Left lung (tissue), 10 donors: Measurements from ENCODE around the gene PSMB4. TPM values are rescaled to one million over a fixed set of nuclear protein-coding genes. Genes with fewer than 3 reads are reported as not detected.
"Not testable (repeated sequence)": the region's sequence is repeated elsewhere in the genome, so short reads cannot be mapped to it uniquely, and the experiment has no call there.

Experiments
- ATAC-seq: fragments of 200-7000 bp; cut with Tn5 transposase; one replicate; pipeline ENCODE4 v1.9.1; 2020; ENCODE audit warnings: moderate library complexity
- DNase-seq, 4 donors: peaks; one replicate each; pipeline ENCODE4 v3.0.0-alpha.2; 2013 to 2020
- H3K27ac ChIP-seq, 2 donors: fragments of 200-600 bp; sonication (generic) in 1 of 2; one replicate each; pipeline versions ENCODE4 v1.5.0 to v1.8.0; 2020 to 2021
- H3K27me3 ChIP-seq, 2 donors: fragments of 200-600 bp; sonication (generic) in 1 of 2; one replicate each; pipeline versions ENCODE4 v1.5.0 to v1.8.0; 2020 to 2021
- H3K36me3 ChIP-seq, 2 donors: fragments of 200-600 bp; sonication (generic) in 1 of 2; one replicate each; pipeline versions ENCODE4 v1.5.0 to v1.8.0; 2020 to 2021
- H3K4me1 ChIP-seq, 2 donors: fragments of 200-600 bp; one replicate each; pipeline ENCODE4 v1.8.0; 2021
- H3K4me3 ChIP-seq, 2 donors: fragments of 200-600 bp; sonication (generic) in 1 of 2; one replicate each; pipeline versions ENCODE4 v1.5.0 to v1.8.0; 2020 to 2021; ENCODE audit warnings: mild to moderate bottlenecking in 1 of 2
- H3K9me3 ChIP-seq, 2 donors: fragments of 200-600 bp; sonication (generic) in 1 of 2; one replicate each; pipeline versions ENCODE4 v1.5.0 to v1.8.0; 2020 to 2021
- CTCF ChIP-seq, 2 donors: fragments of 200-600 bp; sonication (generic) in 1 of 2; IDR thresholded peaks; one replicate each; pipeline versions ENCODE4 v1.5.0 to v1.8.0; 2021; ENCODE audit warnings: antibody characterized with exemption in 2 of 2
- intact Hi-C, 2 donors: fragments of 100-400 bp; cut with DNase I; formaldehyde crosslinking; loops; one replicate each; pipeline versions ENCODE4 v1.11.2 to v1.14.2; 2022
- polyA plus RNA-seq, 6 donors: library from polyadenylated mRNA; unstranded; fragments of 120-200 nt; gene quantifications; one replicate each; pipeline ENCODE4 v1.2.1, GENCODE V29; 2013; ENCODE audit not compliant: insufficient read length in 6 of 6
- total RNA-seq, 2 donors: library from RNA; stranded (reverse); fragmentation: NEBNext Ultra II Directional; extraction: Animal tissue kit (Norgen Biotek cat#: 25700); gene quantifications; one replicate each; pipeline ENCODE4 v1.2.1, GENCODE V29; 2021
- donor health status: DM: no; HTN: yes; CAD: no.
- donor health status: DM: no; HTN: no; CAD: no.

The PSMB4 gene
- total and polyA plus RNA-seq, 8 donors = 166 to 249 (median 219) TPM

DNA sequence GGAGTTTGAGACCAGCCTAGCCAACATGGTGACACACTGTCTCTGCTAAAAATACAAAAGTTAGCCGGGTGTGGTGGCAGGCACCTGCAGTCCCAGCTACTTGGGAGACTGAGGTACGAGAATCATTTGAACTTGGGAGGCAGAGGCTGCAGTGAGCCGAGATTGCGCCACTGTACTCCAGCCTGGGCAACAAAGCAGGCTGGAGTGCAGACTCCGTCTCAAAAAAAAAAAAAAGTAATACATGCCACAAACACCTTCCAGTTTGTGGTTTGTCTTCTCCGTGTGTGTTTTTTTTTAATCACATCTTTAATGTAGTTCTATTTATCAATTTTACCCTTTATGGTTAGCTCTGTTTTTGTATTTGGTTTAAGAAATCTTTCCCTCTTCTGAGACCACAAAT, 37.6 kb downstream of the PSMB4 start:
- ATAC-seq = no peak
- no peaks in the 10 kb centered on the region for H3K27me3 ChIP-seq
- intact Hi-C loops = no loop called here
- H3K4me3 ChIP-seq = no peak overlapping the region
- H3K9me3 ChIP-seq = no peaks in the 10 kb centered on the region
- no peak for DNase-seq
- H3K4me1 ChIP-seq = peaks cover 9 to 57% of the 10 kb centered on the region in 2 donors
- H3K36me3 ChIP-seq = peaks cover 0 to 31% of the 10 kb centered on the region in 2 donors
- H3K27ac ChIP-seq = no peak overlapping the region
- TF ChIP-seq CTCF (IDR thresholded peaks at IDR 0.05) = no peak

DNA sequence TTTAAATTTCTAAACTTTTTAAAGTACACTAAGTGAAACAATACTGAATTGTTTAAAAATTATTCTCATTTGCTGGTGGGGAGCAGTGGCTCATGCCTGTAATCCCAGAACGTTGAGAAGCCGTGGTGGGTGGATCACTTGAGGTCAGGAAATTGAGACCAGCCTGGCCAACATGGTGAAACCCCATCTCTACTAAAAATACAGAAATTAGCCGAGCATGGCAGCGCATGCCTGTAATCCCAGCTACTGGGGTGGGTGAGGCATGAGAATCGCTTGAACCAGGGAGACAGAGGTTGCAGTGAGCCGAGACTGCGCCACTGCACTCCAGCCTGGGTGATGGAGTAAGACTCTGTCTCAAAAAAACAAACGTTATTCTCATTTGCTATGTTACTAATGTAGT, 38.0 kb downstream of the PSMB4 start:
- DNase-seq, H3K27me3 ChIP-seq, intact Hi-C loops, H3K4me3 ChIP-seq, ATAC-seq, H3K27ac ChIP-seq, H3K9me3 ChIP-seq: not testable (repeated sequence)
- Histone ChIP-seq H3K36me3 (peaks cover 0 to 31% of the 10 kb centered on the region in 2 donors), H3K4me1 (peaks cover 9 to 57% of the 10 kb centered on the region in 2 donors)

GRCh38 chr1:151443846-151444782, 44.7 kb downstream of the PSMB4 start:
- peak; percentile 53 to 58 for TF ChIP-seq CTCF (IDR thresholded peaks at IDR 0.05)
- DNase-seq (peak in 2 of 4 donors; percentile 31 to 65), ATAC-seq (peak; percentile 98)
- H3K27ac ChIP-seq = peak overlapping the region in 1 of 2 donors; percentile 9
- H3K27me3 ChIP-seq = no peaks in the 10 kb centered on the region
- no peak overlapping the region for H3K4me3 ChIP-seq
- peaks cover 0 to 17% of the 10 kb centered on the region in 2 donors for H3K36me3 ChIP-seq
- intact Hi-C loops = no loop called here
- H3K9me3 ChIP-seq = no peaks in the 10 kb centered on the region
- H3K4me1 ChIP-seq = peaks cover 9 to 46% of the 10 kb centered on the region in 2 donors

- H3K4me1 ChIP-seq = peaks cover 9 to 45% of the 10 kb centered on the region in 2 donors
- no peak overlapping the region for H3K4me3 ChIP-seq
- peaks cover 0 to 17% of the 10 kb centered on the region in 2 donors for H3K36me3 ChIP-seq
- H3K9me3 ChIP-seq = no peaks in the 10 kb centered on the region
- peak; percentile 45 for ATAC-seq
- H3K27ac ChIP-seq = peak overlapping the region in 1 of 2 donors; percentile 9
- no peaks in the 10 kb centered on the region for H3K27me3 ChIP-seq
- intact Hi-C loops = no loop called here
- no peak for TF ChIP-seq CTCF (IDR thresholded peaks at IDR 0.05)
- DNase-seq = no peak
These were observed 45.4 kb downstream of the PSMB4 start for GRCh38 chr1:151444783-151445177.

- intact Hi-C loops = no loop called here
- no peak for TF ChIP-seq CTCF (IDR thresholded peaks at IDR 0.05)
- Histone ChIP-seq H3K4me3 (no peak overlapping the region), H3K9me3 (no peaks in the 10 kb centered on the region), H3K27me3 (no peaks in the 10 kb centered on the region), H3K27ac (no peak overlapping the region), H3K36me3 (peaks cover 0 to 3% of the 10 kb centered on the region in 2 donors), H3K4me1 (peaks cover 9 to 31% of the 10 kb centered on the region in 2 donors)
- DNase-seq (no peak), ATAC-seq (no peak)
These were observed 48.3 kb downstream of the PSMB4 start for GRCh38 chr1:151447696-151448095.

Other genes starting within 250 kb of the PSMB4 start
- 10 to 100 TPM in 1 of 2 donors, 1 to 10 TPM in 1; 7.1 to 14.5 TPM for gene TNFAIP8L2, start 242.9 kb upstream of the PSMB4 start, total RNA-seq
- 1 to 10 TPM; 2.5 to 3.3 (median 2.8) TPM for gene TNFAIP8L2, start 242.9 kb upstream of the PSMB4 start, polyA plus RNA-seq
- 1 to 10 TPM; 5.8 to 8.7 TPM for gene LYSMD1, start 233.7 kb upstream of the PSMB4 start, total RNA-seq
- gene LYSMD1, start 233.7 kb upstream of the PSMB4 start, polyA plus RNA-seq = 10 to 100 TPM; 15.3 to 20.4 (median 16.3) TPM
- gene SCNM1, start 233.4 kb upstream of the PSMB4 start, total RNA-seq = 10 to 100 TPM; 29.7 to 35.0 TPM
- gene SCNM1, start 233.4 kb upstream of the PSMB4 start, polyA plus RNA-seq = 10 to 100 TPM; 37.9 to 42.4 (median 39.7) TPM
- under 1 TPM in 1 of 2 donors, not detected in 1; 0.97 TPM for gene TMOD4, start 223.6 kb upstream of the PSMB4 start, total RNA-seq
- 1 to 10 TPM; 1.2 to 2.4 (median 1.8) TPM for gene TMOD4, start 223.6 kb upstream of the PSMB4 start, polyA plus RNA-seq
- gene VPS72, start 209.4 kb upstream of the PSMB4 start, total RNA-seq = 10 to 100 TPM; 40.5 to 41.3 TPM
- 10 to 100 TPM; 60.1 to 65.1 (median 62.8) TPM for gene VPS72, start 209.4 kb upstream of the PSMB4 start, polyA plus RNA-seq
- 10 to 100 TPM; 51.2 to 55.6 TPM for gene PIP5K1A, start 201.0 kb upstream of the PSMB4 start, total RNA-seq
- 10 to 100 TPM; 62.1 to 73.3 (median 68.3) TPM for gene PIP5K1A, start 201.0 kb upstream of the PSMB4 start, polyA plus RNA-seq
- gene PSMD4, start 144.8 kb upstream of the PSMB4 start, total RNA-seq = 100 to 1,000 TPM; 104 to 153 TPM
- gene PSMD4, start 144.8 kb upstream of the PSMB4 start, polyA plus RNA-seq = 100 to 1,000 TPM; 141 to 158 (median 149) TPM
- gene ZNF687, start 117.3 kb upstream of the PSMB4 start, total RNA-seq = 10 to 100 TPM; 17.7 to 22.8 TPM
- 10 to 100 TPM; 15.1 to 21.6 (median 17.5) TPM for gene ZNF687, start 117.3 kb upstream of the PSMB4 start, polyA plus RNA-seq
- gene PI4KB, start 72.2 kb upstream of the PSMB4 start, total RNA-seq = 10 to 100 TPM; 54.8 to 71.3 TPM
- gene PI4KB, start 72.2 kb upstream of the PSMB4 start, polyA plus RNA-seq = 10 to 100 TPM; 69.4 to 84.6 (median 78.3) TPM
- gene RFX5, start 52.3 kb upstream of the PSMB4 start, total RNA-seq = 10 to 100 TPM; 37.1 to 63.3 TPM
- gene RFX5, start 52.3 kb upstream of the PSMB4 start, polyA plus RNA-seq = 10 to 100 TPM; 39.9 to 46.9 (median 43.7) TPM
- 100 to 1,000 TPM; 131 to 258 TPM for gene SELENBP1, start 26.9 kb upstream of the PSMB4 start, total RNA-seq
- 100 to 1,000 TPM; 104 to 195 (median 143) TPM for gene SELENBP1, start 26.9 kb upstream of the PSMB4 start, polyA plus RNA-seq
- gene POGZ, start 59.9 kb downstream of the PSMB4 start, total RNA-seq = 10 to 100 TPM; 65.6 to 73.4 TPM
- gene POGZ, start 59.9 kb downstream of the PSMB4 start, polyA plus RNA-seq = 100 to 1,000 TPM; 114 to 160 (median 130) TPM
- gene CGN, start 111.8 kb downstream of the PSMB4 start, total RNA-seq = 10 to 100 TPM; 55.0 to 83.0 TPM
- 10 to 100 TPM; 32.8 to 49.1 (median 41.7) TPM for gene CGN, start 111.8 kb downstream of the PSMB4 start, polyA plus RNA-seq
- 10 to 100 TPM; 10.3 to 16.8 TPM for gene TUFT1, start 140.7 kb downstream of the PSMB4 start, total RNA-seq
- 1 to 10 TPM; 5.6 to 9.9 (median 7.8) TPM for gene TUFT1, start 140.7 kb downstream of the PSMB4 start, polyA plus RNA-seq
- 10 to 100 TPM; 45.8 to 64.5 TPM for gene SNX27, start 212.5 kb downstream of the PSMB4 start, total RNA-seq
- gene SNX27, start 212.5 kb downstream of the PSMB4 start, polyA plus RNA-seq = 10 to 100 TPM; 21.5 to 26.7 (median 23.5) TPM